ENCODE data around the gene TMC7.

Gene TMC7

DNA sequence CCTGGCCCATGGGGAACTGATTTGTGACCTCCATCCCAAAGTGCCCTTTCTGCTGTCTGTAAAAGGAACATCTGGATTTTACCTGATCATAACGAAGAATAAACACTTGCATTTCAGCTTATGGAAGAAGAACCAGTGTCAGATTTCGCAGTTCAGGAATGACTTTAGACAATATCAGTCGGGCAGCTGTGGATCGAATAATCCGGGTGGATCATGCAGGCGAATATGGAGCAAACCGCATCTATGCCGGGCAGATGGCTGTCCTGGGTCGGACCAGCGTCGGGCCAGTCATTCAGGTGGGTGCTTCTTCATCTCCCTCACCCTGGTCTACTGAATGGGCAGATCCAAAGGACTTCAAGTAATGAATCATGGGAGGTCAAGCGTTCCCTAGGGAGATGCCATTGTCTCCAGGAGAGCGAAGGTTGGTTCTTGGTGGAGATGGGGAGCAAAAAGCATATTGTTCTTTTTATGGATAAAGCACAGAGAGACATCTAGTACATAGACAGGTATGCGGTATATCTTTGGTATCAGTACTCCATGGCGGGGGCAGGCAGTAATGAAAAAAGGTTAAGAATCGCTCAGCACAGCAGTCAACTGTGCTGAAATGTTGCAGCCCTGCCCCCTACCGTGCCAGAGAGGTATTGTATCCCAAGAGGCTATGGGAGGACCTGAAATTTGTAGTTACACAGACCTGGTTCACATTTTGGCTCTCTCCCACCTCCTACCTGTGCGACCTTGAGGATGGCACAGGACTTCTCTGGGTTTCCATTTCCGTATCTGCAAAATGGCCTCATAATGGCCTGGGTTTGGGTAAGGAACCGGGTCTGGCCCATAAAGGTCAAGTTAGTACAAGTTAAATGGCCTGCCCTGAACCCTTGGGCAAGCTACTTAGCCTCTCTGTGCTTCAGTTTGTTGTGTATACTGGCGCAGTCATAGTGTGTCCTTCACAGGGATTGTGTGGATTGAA, 88.4 kb downstream of the TMC7 start:
- WGBS (ENCODE audit: insufficient coverage, insufficient read length) = no CpG with 5 or more reads among the region's 21 CpGs

GRCh38 chr16:19073344-19073743, 89.6 kb downstream of the TMC7 start:
- no peaks in the 10 kb centered on the region for H3K27me3 ChIP-seq (ENCODE audit: control insufficient read depth, insufficient read depth, low read length)
- no peak overlapping the region for H3K4me3 ChIP-seq (ENCODE audit: low read length)
- no peaks in the 10 kb centered on the region for H3K36me3 ChIP-seq (ENCODE audit: control insufficient read depth, insufficient read depth, low read length)
- no peak for DNase-seq (ENCODE audit: low read depth, low spot score)
- no peaks in the 10 kb centered on the region for H3K9me3 ChIP-seq (ENCODE audit: control insufficient read depth, insufficient read depth, low read length)
- no peaks in the 10 kb centered on the region for H3K4me1 ChIP-seq (ENCODE audit: control insufficient read depth, insufficient read depth, low read length)
- H3K27ac ChIP-seq (ENCODE audit: low read length) = no peak overlapping the region
- no CpG with 5 or more reads among the region's 3 CpGs for WGBS (ENCODE audit: insufficient coverage, insufficient read length)

More for the DNA sequence above, 88.4 kb downstream of the TMC7 start:
- H3K4me1 ChIP-seq (ENCODE audit: control insufficient read depth, insufficient read depth, low read length) = no peaks in the 10 kb centered on the region
- no peak overlapping the region for H3K4me3 ChIP-seq (ENCODE audit: low read length)
- H3K9me3 ChIP-seq (ENCODE audit: control insufficient read depth, insufficient read depth, low read length) = no peaks in the 10 kb centered on the region
- DNase-seq (ENCODE audit: low read depth, low spot score) = peak; percentile 52
- H3K27ac ChIP-seq (ENCODE audit: low read length) = no peak overlapping the region
- H3K27me3 ChIP-seq (ENCODE audit: control insufficient read depth, insufficient read depth, low read length) = no peaks in the 10 kb centered on the region
- no peaks in the 10 kb centered on the region for H3K36me3 ChIP-seq (ENCODE audit: control insufficient read depth, insufficient read depth, low read length)

- Histone ChIP-seq H3K36me3 (ENCODE audit: control insufficient read depth, insufficient read depth, low read length) (no peaks in the 10 kb centered on the region), H3K27me3 (ENCODE audit: control insufficient read depth, insufficient read depth, low read length) (no peaks in the 10 kb centered on the region), H3K4me1 (ENCODE audit: control insufficient read depth, insufficient read depth, low read length) (no peaks in the 10 kb centered on the region), H3K4me3 (ENCODE audit: low read length) (no peak overlapping the region), H3K9me3 (ENCODE audit: control insufficient read depth, insufficient read depth, low read length) (no peaks in the 10 kb centered on the region), H3K27ac (ENCODE audit: low read length) (no peak overlapping the region)
- WGBS (ENCODE audit: insufficient coverage, insufficient read length) = no CpG with 5 or more reads among the region's 7 CpGs
- DNase-seq (ENCODE audit: low read depth, low spot score) = no peak
Observed at GRCh38 chr16:19073863-19074262, 90.1 kb downstream of the TMC7 start.

DNA sequence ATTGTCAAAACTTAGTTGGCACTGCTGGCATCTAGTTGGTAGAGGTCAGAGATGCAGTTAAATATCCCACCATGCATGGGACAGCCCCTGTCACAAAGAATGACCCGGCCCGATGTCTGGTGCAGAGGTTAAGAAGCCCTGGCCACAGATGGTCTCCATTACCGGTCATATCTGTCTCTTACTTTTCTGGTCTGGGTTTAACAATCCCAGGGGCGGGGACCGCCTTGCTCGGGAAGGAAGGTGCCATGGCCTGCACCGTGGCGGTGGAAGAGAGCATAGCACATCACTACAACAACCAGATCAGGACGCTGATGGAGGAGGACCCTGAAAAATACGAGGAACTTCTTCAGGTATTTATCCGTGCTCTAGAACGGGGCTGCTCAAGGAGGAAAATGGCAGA, 91.8 kb downstream of the TMC7 start:
- Histone ChIP-seq H3K27me3 (ENCODE audit: control insufficient read depth, insufficient read depth, low read length) (no peaks in the 10 kb centered on the region), H3K36me3 (ENCODE audit: control insufficient read depth, insufficient read depth, low read length) (no peaks in the 10 kb centered on the region), H3K9me3 (ENCODE audit: control insufficient read depth, insufficient read depth, low read length) (no peaks in the 10 kb centered on the region), H3K27ac (ENCODE audit: low read length) (no peak overlapping the region), H3K4me1 (ENCODE audit: control insufficient read depth, insufficient read depth, low read length) (no peaks in the 10 kb centered on the region), H3K4me3 (ENCODE audit: low read length) (no peak overlapping the region)
- WGBS (ENCODE audit: insufficient coverage, insufficient read length) = no CpG with 5 or more reads among the region's 12 CpGs
- DNase-seq (ENCODE audit: low read depth, low spot score) = no peak

- 100% methylated on average over 1 of the region's 6 CpGs for WGBS (ENCODE audit: insufficient coverage, insufficient read length)
- Histone ChIP-seq H3K27me3 (ENCODE audit: control insufficient read depth, insufficient read depth, low read length) (no peaks in the 10 kb centered on the region), H3K4me3 (ENCODE audit: low read length) (no peak overlapping the region), H3K9me3 (ENCODE audit: control insufficient read depth, insufficient read depth, low read length) (no peaks in the 10 kb centered on the region), H3K4me1 (ENCODE audit: control insufficient read depth, insufficient read depth, low read length) (no peaks in the 10 kb centered on the region), H3K36me3 (ENCODE audit: control insufficient read depth, insufficient read depth, low read length) (no peaks in the 10 kb centered on the region), H3K27ac (ENCODE audit: low read length) (no peak overlapping the region)
- DNase-seq (ENCODE audit: low read depth, low spot score) = no peak
Observed at GRCh38 chr16:19077879-19078278, 94.1 kb downstream of the TMC7 start.

DNA sequence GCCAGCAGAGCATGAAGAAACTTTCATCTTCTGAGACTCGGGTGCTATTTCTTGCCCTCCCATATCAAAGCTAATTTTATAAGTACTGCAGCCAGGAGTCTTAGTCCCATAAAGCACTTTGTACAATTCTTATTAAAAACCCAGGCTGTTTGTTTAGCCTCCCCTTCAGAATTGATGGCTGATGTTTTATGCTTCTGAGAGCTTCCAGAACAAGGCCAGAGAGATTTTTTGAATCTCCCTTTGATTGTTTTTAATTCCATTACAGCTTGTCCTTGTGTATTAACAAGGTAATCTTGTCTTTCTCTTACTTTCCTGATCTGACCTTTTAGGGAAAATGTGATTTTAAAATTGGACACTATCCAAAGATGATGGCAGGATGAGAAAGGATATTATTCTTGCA, 99.9 kb downstream of the TMC7 start:
- DNase-seq (ENCODE audit: low read depth, low spot score) = no peak
- H3K27ac ChIP-seq (ENCODE audit: low read length) = no peak overlapping the region
- no peak overlapping the region for H3K4me3 ChIP-seq (ENCODE audit: low read length)
- H3K36me3 ChIP-seq (ENCODE audit: control insufficient read depth, insufficient read depth, low read length) = no peaks in the 10 kb centered on the region
- H3K27me3 ChIP-seq (ENCODE audit: control insufficient read depth, insufficient read depth, low read length) = no peaks in the 10 kb centered on the region; the same call in 1 of the 2 replicates
- no peaks in the 10 kb centered on the region for H3K4me1 ChIP-seq (ENCODE audit: control insufficient read depth, insufficient read depth, low read length)
- WGBS (ENCODE audit: insufficient coverage, insufficient read length) = no CpG with 5 or more reads among the region's 1 CpG
- no peaks in the 10 kb centered on the region for H3K9me3 ChIP-seq (ENCODE audit: control insufficient read depth, insufficient read depth, low read length)

GRCh38 chr16:19084139-19084538, 100.4 kb downstream of the TMC7 start:
- Histone ChIP-seq H3K27ac (ENCODE audit: low read length) (no peak overlapping the region), H3K4me1 (ENCODE audit: control insufficient read depth, insufficient read depth, low read length) (no peaks in the 10 kb centered on the region)

DNA sequence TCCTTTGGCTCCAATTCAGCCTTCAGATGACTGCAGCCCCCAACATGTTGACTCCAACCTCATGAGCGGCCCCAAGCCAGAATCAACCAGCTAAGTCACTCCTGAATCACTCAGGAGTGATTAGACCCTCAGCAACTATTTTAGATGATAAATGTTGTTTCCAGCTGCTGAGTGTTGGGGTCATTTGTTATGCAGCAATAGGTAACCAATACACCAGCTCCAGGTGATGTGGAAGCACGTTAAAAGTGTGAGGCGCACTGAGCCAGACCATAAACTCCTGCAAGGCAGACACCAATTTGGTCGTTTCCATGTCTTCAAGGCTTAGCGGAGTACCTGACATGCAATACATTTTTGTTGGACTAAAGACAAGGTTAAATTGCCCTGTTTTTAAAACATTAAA, 101.1 kb downstream of the TMC7 start:
- DNase-seq (ENCODE audit: low read depth, low spot score) = no peak
- no peaks in the 10 kb centered on the region for H3K36me3 ChIP-seq (ENCODE audit: control insufficient read depth, insufficient read depth, low read length)
- H3K27ac ChIP-seq (ENCODE audit: low read length) = no peak overlapping the region
- H3K4me1 ChIP-seq (ENCODE audit: control insufficient read depth, insufficient read depth, low read length) = no peaks in the 10 kb centered on the region
- H3K9me3 ChIP-seq (ENCODE audit: control insufficient read depth, insufficient read depth, low read length) = no peaks in the 10 kb centered on the region
- no peak overlapping the region for H3K4me3 ChIP-seq (ENCODE audit: low read length)
- no peaks in the 10 kb centered on the region; the same call in 1 of the 2 replicates for H3K27me3 ChIP-seq (ENCODE audit: control insufficient read depth, insufficient read depth, low read length)
- WGBS (ENCODE audit: insufficient coverage, insufficient read length) = no CpG with 5 or more reads among the region's 5 CpGs

More at GRCh38 chr16:19084139-19084538, 100.4 kb downstream of the TMC7 start:
- no CpG with 5 or more reads among the region's 3 CpGs for WGBS (ENCODE audit: insufficient coverage, insufficient read length)
- H3K36me3 ChIP-seq (ENCODE audit: control insufficient read depth, insufficient read depth, low read length) = no peaks in the 10 kb centered on the region
- no peaks in the 10 kb centered on the region for H3K9me3 ChIP-seq (ENCODE audit: control insufficient read depth, insufficient read depth, low read length)
- no peak overlapping the region for H3K4me3 ChIP-seq (ENCODE audit: low read length)
- no peak for DNase-seq (ENCODE audit: low read depth, low spot score)
- H3K27me3 ChIP-seq (ENCODE audit: control insufficient read depth, insufficient read depth, low read length) = no peaks in the 10 kb centered on the region; the same call in 1 of the 2 replicates

DNA sequence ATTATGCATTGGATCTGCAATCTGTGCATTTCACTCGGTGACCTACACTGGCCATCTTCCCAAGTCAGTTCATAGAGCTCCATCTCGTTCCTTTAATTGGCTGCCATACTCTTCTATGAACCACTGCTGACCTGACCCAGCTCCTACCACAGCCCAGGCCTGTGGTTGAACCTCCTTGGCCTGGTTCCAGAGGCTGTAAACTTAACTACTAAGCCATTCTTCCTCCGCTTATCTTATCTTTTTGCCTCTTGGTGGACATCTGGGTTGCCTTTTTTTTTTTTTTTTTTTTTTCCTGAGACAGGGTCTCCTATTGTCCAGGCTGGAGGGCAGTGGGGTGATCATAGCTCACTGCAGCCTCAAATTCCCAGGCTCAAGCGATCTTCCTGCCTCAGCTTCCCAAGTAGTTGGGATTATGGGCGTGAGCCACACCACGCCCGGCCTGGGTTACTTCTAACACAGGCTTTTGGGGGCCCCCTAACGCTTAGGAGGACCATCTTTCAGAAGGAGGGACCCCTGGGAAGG, 102.0 kb downstream of the TMC7 start:
- H3K4me3 ChIP-seq (ENCODE audit: low read length) = no peak overlapping the region
- H3K36me3 ChIP-seq (ENCODE audit: control insufficient read depth, insufficient read depth, low read length) = no peaks in the 10 kb centered on the region
- no peaks in the 10 kb centered on the region for H3K9me3 ChIP-seq (ENCODE audit: control insufficient read depth, insufficient read depth, low read length)
- H3K27ac ChIP-seq (ENCODE audit: low read length) = no peak overlapping the region
- no peaks in the 10 kb centered on the region for H3K4me1 ChIP-seq (ENCODE audit: control insufficient read depth, insufficient read depth, low read length)
- DNase-seq (ENCODE audit: low read depth, low spot score) = no peak
- H3K27me3 ChIP-seq (ENCODE audit: control insufficient read depth, insufficient read depth, low read length) = no peaks in the 10 kb centered on the region; the same call in 1 of the 2 replicates
- no CpG with 5 or more reads among the region's 8 CpGs for WGBS (ENCODE audit: insufficient coverage, insufficient read length)

DNA sequence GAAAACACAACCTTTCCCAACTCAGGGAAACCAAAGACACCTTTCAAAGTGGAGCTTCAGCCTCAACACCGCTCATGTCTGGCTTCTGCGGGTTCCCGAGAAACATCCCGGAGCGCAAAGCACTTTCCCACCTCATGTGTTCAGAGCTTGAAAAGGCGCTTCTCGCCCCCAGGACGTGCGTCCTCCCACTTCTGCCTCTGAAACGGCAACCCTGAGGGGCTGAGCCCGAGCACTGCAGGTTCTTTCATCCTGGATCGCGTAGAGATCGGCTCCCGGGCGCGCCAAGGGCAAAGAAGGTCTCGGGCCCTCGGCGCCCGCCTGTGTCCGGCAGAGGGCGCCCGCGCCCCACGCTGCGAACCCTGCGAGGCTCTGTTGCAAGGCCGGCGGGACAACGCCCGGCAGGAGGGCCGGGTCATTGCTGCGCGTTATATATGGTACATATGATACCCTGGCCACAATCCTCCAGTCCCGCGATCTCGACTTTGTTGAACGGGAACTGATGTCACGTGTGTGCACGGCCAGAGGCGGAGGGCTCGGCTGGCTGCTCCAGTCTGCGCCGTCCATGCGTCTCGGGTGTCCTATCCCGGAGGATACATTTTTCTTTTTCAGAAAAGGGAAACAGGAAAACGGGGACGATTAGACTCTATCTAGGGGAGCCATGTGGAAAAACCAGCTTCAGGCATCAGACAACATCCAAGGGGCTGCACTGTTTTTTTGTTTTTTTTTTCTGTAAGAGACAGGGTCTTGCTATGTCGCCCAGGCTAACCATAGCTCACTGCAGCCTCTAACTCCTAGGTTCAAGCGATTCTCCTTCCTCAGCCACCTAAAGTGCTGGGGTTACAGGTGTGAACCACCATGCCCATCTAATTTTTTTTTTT, 102.8 kb downstream of the TMC7 start:
- H3K27me3 ChIP-seq (ENCODE audit: control insufficient read depth, insufficient read depth, low read length) = no peaks in the 10 kb centered on the region; the same call in 1 of the 2 replicates
- no peaks in the 10 kb centered on the region for H3K36me3 ChIP-seq (ENCODE audit: control insufficient read depth, insufficient read depth, low read length)
- H3K4me3 ChIP-seq (ENCODE audit: low read length) = peak overlapping the region; percentile 24; the same call in 1 of the 2 replicates
- H3K27ac ChIP-seq (ENCODE audit: low read length) = no peak overlapping the region
- DNase-seq (ENCODE audit: low read depth, low spot score) = peak; percentile 66
- H3K9me3 ChIP-seq (ENCODE audit: control insufficient read depth, insufficient read depth, low read length) = no peaks in the 10 kb centered on the region
- WGBS (ENCODE audit: insufficient coverage, insufficient read length) = no CpG with 5 or more reads among the region's 52 CpGs
- no peaks in the 10 kb centered on the region for H3K4me1 ChIP-seq (ENCODE audit: control insufficient read depth, insufficient read depth, low read length)
